Fibroblast of lung (primary cell): ENCODE results near the gene UMAD1.

ENCODE experiments used
- EZH2 ChIP-seq: IDR thresholded peaks from 2 replicates; pipeline ENCODE4 v1.5.1; 2012; ENCODE audit warnings: low read length, control low read depth, mild to moderate bottlenecking; ENCODE audit errors: missing control alignments
- TF ChIP-seq, protein P1 (sequence below), 2 donors: IDR thresholded peaks in 1 of 2; conservative IDR thresholded peaks in 1 of 2; 1 replicate in 1 of 2; 2 replicates in 1 of 2; pipeline ENCODE4 v1.5.1; 2011 to 2012; ENCODE audit warnings: low read length in 2 of 2, control low read depth in 1 of 2, inconsistent platforms in 1 of 2, low read depth in 1 of 2, mild to moderate bottlenecking in 1 of 2

- no peak for TF ChIP-seq EZH2
- TF ChIP-seq, protein P1, sequence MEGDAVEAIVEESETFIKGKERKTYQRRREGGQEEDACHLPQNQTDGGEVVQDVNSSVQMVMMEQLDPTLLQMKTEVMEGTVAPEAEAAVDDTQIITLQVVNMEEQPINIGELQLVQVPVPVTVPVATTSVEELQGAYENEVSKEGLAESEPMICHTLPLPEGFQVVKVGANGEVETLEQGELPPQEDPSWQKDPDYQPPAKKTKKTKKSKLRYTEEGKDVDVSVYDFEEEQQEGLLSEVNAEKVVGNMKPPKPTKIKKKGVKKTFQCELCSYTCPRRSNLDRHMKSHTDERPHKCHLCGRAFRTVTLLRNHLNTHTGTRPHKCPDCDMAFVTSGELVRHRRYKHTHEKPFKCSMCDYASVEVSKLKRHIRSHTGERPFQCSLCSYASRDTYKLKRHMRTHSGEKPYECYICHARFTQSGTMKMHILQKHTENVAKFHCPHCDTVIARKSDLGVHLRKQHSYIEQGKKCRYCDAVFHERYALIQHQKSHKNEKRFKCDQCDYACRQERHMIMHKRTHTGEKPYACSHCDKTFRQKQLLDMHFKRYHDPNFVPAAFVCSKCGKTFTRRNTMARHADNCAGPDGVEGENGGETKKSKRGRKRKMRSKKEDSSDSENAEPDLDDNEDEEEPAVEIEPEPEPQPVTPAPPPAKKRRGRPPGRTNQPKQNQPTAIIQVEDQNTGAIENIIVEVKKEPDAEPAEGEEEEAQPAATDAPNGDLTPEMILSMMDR (conservative IDR thresholded peaks at IDR 0.05 in 1 of 2, IDR thresholded peaks at IDR 0.05 in 1 of 2; ENCODE audit: low read depth in 1 of 2, low read length in 2 of 2), result no peak
These were observed 149.6 kb downstream of the UMAD1 start for GRCh38 chr7:7790041-7790741.
